ENCODE data around the gene NRK.

DNA sequence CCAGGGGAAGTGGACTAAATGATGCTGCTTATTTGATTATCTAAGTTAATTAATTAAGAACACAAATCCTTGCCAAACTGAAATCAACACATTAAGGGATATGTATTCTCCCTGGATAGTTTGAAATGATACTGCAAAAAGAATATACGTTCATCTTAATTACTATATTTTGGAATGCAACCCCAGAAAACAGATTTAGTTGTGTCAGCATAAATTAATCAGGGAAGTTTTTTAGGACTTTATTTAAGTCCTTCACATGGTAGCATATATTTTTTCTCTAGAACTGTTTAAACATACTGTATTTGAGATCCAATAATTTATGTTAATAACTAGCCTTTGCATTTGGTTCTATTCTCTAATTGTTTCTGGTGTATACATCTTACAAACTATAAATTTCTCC lies 52.5 kb downstream of the NRK start:
- TF ChIP-seq, protein P1, sequence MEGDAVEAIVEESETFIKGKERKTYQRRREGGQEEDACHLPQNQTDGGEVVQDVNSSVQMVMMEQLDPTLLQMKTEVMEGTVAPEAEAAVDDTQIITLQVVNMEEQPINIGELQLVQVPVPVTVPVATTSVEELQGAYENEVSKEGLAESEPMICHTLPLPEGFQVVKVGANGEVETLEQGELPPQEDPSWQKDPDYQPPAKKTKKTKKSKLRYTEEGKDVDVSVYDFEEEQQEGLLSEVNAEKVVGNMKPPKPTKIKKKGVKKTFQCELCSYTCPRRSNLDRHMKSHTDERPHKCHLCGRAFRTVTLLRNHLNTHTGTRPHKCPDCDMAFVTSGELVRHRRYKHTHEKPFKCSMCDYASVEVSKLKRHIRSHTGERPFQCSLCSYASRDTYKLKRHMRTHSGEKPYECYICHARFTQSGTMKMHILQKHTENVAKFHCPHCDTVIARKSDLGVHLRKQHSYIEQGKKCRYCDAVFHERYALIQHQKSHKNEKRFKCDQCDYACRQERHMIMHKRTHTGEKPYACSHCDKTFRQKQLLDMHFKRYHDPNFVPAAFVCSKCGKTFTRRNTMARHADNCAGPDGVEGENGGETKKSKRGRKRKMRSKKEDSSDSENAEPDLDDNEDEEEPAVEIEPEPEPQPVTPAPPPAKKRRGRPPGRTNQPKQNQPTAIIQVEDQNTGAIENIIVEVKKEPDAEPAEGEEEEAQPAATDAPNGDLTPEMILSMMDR (IDR thresholded peaks at IDR 0.05): no peak
- no peak for TF ChIP-seq POLR2A (IDR thresholded peaks at IDR 0.05)

Measured in testis (tissue), 2 donors.